ENCODE results near the gene BASP1.

DNA sequence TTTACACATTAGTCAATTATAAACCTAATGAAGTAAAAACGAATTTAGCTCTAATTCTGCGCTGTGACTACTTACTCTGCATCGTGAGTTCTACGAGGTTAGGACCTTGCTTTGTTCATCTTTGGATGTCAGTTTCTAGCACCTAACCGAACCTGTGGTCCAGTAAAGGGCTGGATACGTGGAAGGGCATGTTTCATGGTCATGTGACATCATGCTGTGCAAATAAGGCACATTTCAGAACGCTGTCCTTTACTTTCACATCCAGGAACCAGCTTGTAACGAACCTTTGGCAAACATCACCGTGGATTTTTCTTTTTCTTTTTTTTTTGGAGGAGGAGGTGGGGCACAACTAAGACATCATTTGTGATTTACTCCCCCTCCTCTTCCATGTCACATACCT is 15.0 kb downstream of the BASP1 start:
- no peak for TF ChIP-seq EZH2 (IDR thresholded peaks at IDR 0.05)
- TF ChIP-seq POLR2AphosphoS5 (IDR thresholded peaks at IDR 0.05; ENCODE audit: borderline replicate concordance, low read depth, low read length): no peak
- TF ChIP-seq FOXP2 (optimal IDR thresholded peaks at IDR 0.05; ENCODE audit: control extremely low read depth, extremely low read length, insufficient read depth): no peak
